Endothelial cell (in vitro differentiated cells): ENCODE data around the gene KCNIP3. TPM values are rescaled to one million over a fixed set of nuclear protein-coding genes. Genes with fewer than 3 reads are reported as not detected.
"Not testable (repeated sequence)": the region's sequence is repeated elsewhere in the genome, so short reads cannot be mapped to it uniquely, and the experiment has no call there.

Source experiments
- DNase-seq: peaks from one replicate; pipeline ENCODE4 v3.0.0; 2021; ENCODE audit warnings: low spot score
- H3K27ac Mint-ChIP-seq: one replicate; pipeline ENCODE4 v1.8.0; 2021; ENCODE audit warnings: mixed read lengths, inconsistent platforms; ENCODE audit not compliant: unreplicated experiment
- H3K27me3 Mint-ChIP-seq: one replicate; pipeline ENCODE4 v1.8.0; 2021; ENCODE audit warnings: mild to moderate bottlenecking, moderate library complexity, mixed read lengths, inconsistent platforms; ENCODE audit not compliant: unreplicated experiment
- H3K36me3 Mint-ChIP-seq: one replicate; pipeline ENCODE4 v1.8.0; 2021; ENCODE audit warnings: mild to moderate bottlenecking, low read depth, mixed read lengths, inconsistent platforms; ENCODE audit not compliant: unreplicated experiment
- H3K4me1 Mint-ChIP-seq: one replicate; pipeline ENCODE4 v1.8.0; 2021; ENCODE audit warnings: mild to moderate bottlenecking, mixed read lengths, inconsistent platforms; ENCODE audit not compliant: unreplicated experiment
- H3K4me3 Mint-ChIP-seq: one replicate; pipeline ENCODE4 v1.8.0; 2021; ENCODE audit warnings: mild to moderate bottlenecking, mixed read lengths, inconsistent platforms; ENCODE audit not compliant: unreplicated experiment
- H3K9me3 Mint-ChIP-seq: one replicate; pipeline ENCODE4 v1.8.0; 2021; ENCODE audit warnings: mixed read lengths, inconsistent platforms; ENCODE audit not compliant: unreplicated experiment
- total RNA-seq: library from RNA; stranded (reverse); fragmentation: NEBNext Ultra II Directional; extraction: Animal tissue kit (Norgen Biotek cat#: 25700); gene quantifications from one replicate; pipeline ENCODE4 v1.2.1, GENCODE V29; 2021; ENCODE audit not compliant: unreplicated experiment
- TF ChIP-seq, protein P1 (sequence below): fragments of 200-600 bp; sonication (generic); IDR thresholded peaks from one replicate; pipeline ENCODE4 v1.5.0; 2021; ENCODE audit warnings: antibody characterized with exemption; ENCODE audit not compliant: unreplicated experiment

The KCNIP3 gene
- total RNA-seq, 1 donor from 2014 or later = 0.26 TPM

DNA sequence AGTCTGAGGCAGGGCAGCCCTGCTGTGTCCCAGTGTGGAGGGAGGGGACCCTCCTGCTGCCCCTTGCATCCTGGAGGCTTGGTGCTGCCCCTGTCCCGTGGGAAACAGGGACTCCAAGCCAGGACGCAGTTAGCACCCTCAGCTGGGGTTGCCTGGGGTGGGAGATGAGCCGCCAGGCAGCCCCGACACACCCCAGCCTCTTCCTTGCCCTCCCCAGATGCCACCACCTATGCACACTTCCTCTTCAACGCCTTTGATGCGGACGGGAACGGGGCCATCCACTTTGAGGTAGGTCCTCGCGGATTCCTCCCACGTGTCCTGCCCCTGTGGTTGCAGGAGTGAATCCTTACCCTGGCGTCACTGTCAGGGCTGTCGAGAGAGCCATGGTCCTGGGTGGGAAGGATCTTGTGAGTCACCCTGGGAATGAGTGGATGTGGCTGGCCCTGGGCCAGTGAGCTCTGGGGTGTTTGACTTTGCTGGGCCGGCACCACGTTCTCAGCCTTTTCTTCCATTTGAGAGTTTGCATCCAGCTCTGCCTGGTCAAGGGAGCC, 77.8 kb downstream of the KCNIP3 start:
- H3K27me3 Mint-ChIP-seq = peaks cover 7% of the 10 kb centered on the region
- H3K9me3 Mint-ChIP-seq = no peaks in the 10 kb centered on the region
- DNase-seq = no peak
- H3K36me3 Mint-ChIP-seq = no peaks in the 10 kb centered on the region
- H3K4me3 Mint-ChIP-seq = no peak overlapping the region
- TF ChIP-seq, protein P1, sequence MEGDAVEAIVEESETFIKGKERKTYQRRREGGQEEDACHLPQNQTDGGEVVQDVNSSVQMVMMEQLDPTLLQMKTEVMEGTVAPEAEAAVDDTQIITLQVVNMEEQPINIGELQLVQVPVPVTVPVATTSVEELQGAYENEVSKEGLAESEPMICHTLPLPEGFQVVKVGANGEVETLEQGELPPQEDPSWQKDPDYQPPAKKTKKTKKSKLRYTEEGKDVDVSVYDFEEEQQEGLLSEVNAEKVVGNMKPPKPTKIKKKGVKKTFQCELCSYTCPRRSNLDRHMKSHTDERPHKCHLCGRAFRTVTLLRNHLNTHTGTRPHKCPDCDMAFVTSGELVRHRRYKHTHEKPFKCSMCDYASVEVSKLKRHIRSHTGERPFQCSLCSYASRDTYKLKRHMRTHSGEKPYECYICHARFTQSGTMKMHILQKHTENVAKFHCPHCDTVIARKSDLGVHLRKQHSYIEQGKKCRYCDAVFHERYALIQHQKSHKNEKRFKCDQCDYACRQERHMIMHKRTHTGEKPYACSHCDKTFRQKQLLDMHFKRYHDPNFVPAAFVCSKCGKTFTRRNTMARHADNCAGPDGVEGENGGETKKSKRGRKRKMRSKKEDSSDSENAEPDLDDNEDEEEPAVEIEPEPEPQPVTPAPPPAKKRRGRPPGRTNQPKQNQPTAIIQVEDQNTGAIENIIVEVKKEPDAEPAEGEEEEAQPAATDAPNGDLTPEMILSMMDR = no peak
- H3K27ac Mint-ChIP-seq = no peak overlapping the region
- peaks cover 4% of the 10 kb centered on the region for H3K4me1 Mint-ChIP-seq

DNA sequence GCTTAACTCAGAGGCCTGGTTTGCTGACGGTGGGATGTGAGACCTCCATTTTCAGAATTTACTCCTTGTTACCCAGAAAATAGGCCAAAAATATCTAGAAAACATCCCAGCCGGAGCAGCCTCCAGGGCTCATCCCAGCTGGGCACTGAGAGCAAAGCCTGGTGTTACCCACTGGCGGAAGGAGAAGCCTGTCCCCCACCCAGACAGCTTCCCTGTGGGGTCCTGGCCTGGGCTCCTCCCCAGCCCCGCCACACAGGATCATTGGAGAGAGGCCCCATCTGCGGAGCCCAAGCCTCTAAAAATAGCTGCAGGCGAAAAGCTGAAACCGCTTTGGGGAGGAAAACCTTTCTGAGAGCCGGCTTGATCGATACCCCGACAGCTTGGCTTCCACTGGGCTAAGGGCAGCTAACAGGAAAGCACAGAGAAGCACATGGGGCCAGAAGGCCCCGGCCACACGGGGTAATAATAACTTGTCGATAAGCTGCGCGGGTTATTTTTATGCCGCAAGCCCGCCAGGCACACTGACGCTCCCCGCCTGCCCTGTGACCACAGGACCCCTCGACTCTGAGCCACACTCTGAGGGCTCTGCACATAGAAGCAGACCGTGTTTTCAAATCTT, 78.5 kb downstream of the KCNIP3 start:
- H3K27ac Mint-ChIP-seq = peak overlapping the region; percentile 70
- peaks cover 7% of the 10 kb centered on the region for H3K27me3 Mint-ChIP-seq
- TF ChIP-seq, protein P1 = no peak
- no peak overlapping the region for H3K4me3 Mint-ChIP-seq
- no peaks in the 10 kb centered on the region for H3K36me3 Mint-ChIP-seq
- no peaks in the 10 kb centered on the region for H3K9me3 Mint-ChIP-seq
- peaks cover 5% of the 10 kb centered on the region for H3K4me1 Mint-ChIP-seq
- no peak for DNase-seq

DNA sequence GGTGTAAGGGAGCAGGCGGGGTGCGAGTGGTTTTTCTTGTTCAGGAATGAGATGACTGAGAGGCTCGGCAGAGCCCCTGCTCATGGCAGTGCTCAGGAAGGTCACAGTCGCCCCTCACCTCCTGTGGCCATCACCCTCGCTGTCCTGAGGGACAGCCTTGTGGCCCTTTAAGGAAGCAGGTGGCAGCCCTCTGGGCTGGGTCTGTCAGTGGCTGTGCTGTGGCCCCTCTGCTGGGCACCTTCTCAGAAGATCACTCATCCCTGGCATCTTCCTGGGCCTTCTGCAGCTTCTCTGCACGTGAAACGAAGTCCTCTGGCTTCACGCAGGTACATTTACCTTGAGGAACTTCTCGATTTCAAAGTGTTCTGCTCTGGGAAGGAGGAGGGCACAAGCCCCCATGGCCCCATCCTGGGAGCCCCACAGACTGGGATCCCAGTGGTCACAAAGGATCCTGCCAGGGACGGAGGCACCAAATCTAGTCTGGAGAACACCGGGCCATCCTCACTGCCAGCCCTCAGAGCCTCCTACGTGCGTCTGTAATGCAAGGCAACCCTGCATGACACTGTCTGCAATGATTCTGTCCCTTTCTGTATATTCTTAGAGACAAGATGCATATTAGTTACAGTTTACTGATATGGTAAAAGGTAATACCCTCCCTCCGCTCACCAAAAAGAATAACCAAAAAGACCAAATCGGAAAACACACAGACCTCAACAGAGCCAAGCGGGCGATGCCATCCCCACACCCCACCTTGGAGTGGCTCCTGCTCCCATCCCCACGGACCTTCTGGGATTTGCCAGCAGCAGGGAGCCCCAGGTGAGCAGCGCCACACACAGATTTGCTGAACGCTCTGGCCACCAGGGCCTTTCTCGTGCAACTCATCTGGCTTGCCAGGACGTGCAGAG, 79.4 kb downstream of the KCNIP3 start:
- TF ChIP-seq, protein P1 = no peak
- H3K4me1 Mint-ChIP-seq = peaks cover 5% of the 10 kb centered on the region
- DNase-seq = no peak
- H3K27ac Mint-ChIP-seq = no peak overlapping the region
- H3K9me3 Mint-ChIP-seq = no peaks in the 10 kb centered on the region
- H3K27me3 Mint-ChIP-seq = peaks cover 12% of the 10 kb centered on the region
- no peaks in the 10 kb centered on the region for H3K36me3 Mint-ChIP-seq
- no peak overlapping the region for H3K4me3 Mint-ChIP-seq

DNA sequence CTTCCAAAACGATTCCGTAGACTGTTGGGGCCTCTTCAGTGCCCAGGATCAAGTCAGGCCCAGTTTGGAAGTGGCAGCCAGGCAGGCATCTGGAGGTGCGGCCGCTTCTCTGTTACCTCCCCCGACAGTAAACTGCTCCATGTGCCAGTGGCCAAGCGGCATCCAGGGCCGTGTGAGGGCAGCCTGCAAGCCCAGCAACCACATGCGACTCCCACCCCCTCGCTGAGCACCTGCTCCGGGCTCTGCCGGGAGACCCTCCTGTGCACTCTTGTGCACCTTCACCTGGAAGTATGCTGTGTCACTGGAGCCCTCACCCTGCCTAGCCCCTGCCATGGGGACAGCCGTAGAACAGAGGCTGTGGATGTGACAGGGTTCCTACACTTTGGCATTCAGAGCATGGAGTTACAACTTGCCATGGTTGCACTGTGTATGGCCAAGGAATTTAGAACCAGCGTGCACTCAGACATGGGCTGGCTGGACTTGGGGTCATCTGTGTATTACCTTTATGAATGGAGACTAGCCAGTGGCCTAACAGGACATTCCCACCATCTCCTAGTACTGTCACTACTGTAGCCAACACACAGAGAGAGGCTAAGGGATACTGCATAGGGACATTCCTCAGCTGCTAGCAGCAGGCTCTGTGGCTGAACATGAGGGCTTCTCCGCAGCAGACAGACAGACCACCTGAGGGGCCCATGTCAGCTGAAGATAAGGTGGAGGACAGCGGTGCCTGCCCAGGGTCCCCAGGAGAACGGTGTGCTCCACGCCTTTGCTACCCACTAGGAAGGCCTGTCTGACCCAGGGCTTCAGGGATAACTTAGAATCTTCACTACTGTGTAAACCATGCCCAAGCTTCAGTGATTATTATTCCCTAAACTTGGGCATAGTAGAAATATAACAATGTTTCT, 80.3 kb downstream of the KCNIP3 start:
- peaks cover 5% of the 10 kb centered on the region for H3K4me1 Mint-ChIP-seq

DNA sequence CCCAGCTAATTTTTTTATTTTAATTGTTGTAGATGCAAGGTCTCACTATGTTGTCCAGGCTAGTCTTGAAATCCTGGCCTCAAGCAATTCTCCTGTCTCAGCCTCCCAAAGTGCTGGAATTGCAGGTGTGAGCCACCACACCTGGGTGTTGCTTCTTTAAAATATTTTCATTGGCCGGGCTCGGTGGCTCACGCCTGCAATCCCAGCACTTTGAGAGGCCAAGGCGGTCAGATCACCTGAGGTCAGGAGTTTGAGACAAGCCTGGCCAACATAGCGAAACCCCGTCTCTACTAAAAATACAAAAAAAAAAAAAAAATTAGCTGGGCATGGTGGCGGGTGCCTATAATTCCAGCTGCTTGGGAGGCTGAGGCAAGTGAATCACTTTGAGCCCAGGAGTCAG, 81.1 kb downstream of the KCNIP3 start:
- H3K4me1 Mint-ChIP-seq, H3K27ac Mint-ChIP-seq, H3K4me3 Mint-ChIP-seq, H3K36me3 Mint-ChIP-seq, DNase-seq, H3K9me3 Mint-ChIP-seq: not testable (repeated sequence)
- peaks cover 13% of the 10 kb centered on the region for H3K27me3 Mint-ChIP-seq

More for the DNA sequence above, 80.3 kb downstream of the KCNIP3 start:
- no peak for DNase-seq
- Mint-ChIP-seq H3K27ac (no peak overlapping the region), H3K27me3 (peaks cover 12% of the 10 kb centered on the region), H3K9me3 (no peaks in the 10 kb centered on the region), H3K4me3 (no peak overlapping the region), H3K36me3 (no peaks in the 10 kb centered on the region)
- TF ChIP-seq, protein P1 = no peak
